ENCODE results near the gene CCR2. TPM values are rescaled to one million over a fixed set of nuclear protein-coding genes. Genes with fewer than 3 reads are reported as not detected.

CCR2 gene
- total RNA-seq, 1 donor from 2014 or later = not detected

DNA sequence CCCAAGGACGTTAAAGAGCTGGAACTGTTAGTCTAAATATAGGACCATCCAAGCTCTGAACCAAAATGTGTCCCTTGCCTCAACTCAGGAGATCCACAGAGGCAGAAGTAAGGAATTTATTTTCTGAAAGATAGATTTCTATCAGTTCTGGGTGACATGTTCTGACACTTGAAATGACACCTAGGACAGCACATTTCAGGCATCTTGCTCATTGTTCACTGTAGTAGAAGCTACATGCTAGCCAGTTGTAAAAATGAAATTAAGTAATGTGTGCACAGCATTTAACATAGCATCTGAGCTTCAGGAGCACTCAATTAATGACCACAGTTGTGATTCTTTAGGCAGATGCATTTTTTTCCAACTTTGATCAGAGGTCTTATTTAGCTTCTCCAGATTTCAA lies 567 bp downstream of the CCR2 start:
- Mint-ChIP-seq H3K9me3 (no peaks in the 10 kb centered on the region), H3K4me1 (no peaks in the 10 kb centered on the region), H3K4me3 (no peak overlapping the region), H3K27ac (no peak overlapping the region), H3K36me3 (no peaks in the 10 kb centered on the region), H3K27me3 (ENCODE audit: low read depth) (peaks cover 91% of the 10 kb centered on the region)
- DNase-seq (ENCODE audit: low spot score in 2 of 2, unreplicated experiment in 2 of 2) = no peak
- TF ChIP-seq, protein P1, sequence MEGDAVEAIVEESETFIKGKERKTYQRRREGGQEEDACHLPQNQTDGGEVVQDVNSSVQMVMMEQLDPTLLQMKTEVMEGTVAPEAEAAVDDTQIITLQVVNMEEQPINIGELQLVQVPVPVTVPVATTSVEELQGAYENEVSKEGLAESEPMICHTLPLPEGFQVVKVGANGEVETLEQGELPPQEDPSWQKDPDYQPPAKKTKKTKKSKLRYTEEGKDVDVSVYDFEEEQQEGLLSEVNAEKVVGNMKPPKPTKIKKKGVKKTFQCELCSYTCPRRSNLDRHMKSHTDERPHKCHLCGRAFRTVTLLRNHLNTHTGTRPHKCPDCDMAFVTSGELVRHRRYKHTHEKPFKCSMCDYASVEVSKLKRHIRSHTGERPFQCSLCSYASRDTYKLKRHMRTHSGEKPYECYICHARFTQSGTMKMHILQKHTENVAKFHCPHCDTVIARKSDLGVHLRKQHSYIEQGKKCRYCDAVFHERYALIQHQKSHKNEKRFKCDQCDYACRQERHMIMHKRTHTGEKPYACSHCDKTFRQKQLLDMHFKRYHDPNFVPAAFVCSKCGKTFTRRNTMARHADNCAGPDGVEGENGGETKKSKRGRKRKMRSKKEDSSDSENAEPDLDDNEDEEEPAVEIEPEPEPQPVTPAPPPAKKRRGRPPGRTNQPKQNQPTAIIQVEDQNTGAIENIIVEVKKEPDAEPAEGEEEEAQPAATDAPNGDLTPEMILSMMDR (IDR thresholded peaks at IDR 0.05; ENCODE audit: unreplicated experiment) = no peak

DNA sequence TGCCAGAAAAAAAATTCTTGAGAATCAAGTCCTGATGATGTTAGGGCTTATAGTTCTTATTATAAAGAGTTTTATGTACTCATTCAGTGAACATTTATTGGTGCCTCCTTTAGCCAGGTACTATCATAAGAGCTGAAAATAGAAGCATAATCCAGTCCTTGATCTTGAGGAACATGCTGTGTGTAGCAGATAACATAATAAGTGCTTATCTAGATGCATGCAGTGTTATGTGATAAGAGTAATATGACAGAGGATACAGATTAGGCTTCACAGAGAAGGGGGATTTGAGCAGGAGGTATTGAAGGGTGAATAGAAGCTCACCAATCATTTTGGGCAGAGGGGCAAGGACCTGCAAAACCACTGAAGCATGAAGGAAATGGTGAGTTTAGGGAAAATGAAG lies 1.1 kb downstream of the CCR2 start:
- H3K9me3 Mint-ChIP-seq = no peaks in the 10 kb centered on the region
- H3K27ac Mint-ChIP-seq = no peak overlapping the region
- no peaks in the 10 kb centered on the region for H3K4me1 Mint-ChIP-seq
- no peaks in the 10 kb centered on the region for H3K36me3 Mint-ChIP-seq
- DNase-seq (ENCODE audit: low spot score in 2 of 2, unreplicated experiment in 2 of 2) = no peak
- TF ChIP-seq, protein P1 (IDR thresholded peaks at IDR 0.05; ENCODE audit: unreplicated experiment) = no peak
- peaks cover 91% of the 10 kb centered on the region for H3K27me3 Mint-ChIP-seq (ENCODE audit: low read depth)
- no peak overlapping the region for H3K4me3 Mint-ChIP-seq

DNA sequence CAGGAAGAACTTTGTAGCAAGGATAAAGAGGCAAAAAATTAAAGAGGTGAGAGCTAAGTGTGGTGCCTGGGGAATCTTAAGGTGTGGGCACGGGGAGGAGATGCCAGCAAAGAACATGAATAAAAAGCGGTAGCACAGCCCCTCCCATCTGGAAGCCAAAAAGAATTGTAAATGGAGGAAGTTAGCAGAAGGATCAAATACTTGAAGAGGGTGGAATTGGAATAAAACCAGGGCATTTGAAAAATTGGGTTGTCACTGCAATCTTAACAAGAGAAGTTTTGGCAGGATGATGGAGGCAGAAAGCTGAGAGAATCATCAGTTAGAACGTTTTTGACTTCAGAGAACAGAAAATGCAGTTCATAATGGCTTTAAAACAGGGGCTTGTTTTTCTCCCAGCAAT lies 2.4 kb downstream of the CCR2 start:
- Mint-ChIP-seq H3K36me3 (no peaks in the 10 kb centered on the region), H3K27me3 (ENCODE audit: low read depth) (peaks cover 88% of the 10 kb centered on the region)
- TF ChIP-seq, protein P1 (IDR thresholded peaks at IDR 0.05; ENCODE audit: unreplicated experiment) = no peak

DNA sequence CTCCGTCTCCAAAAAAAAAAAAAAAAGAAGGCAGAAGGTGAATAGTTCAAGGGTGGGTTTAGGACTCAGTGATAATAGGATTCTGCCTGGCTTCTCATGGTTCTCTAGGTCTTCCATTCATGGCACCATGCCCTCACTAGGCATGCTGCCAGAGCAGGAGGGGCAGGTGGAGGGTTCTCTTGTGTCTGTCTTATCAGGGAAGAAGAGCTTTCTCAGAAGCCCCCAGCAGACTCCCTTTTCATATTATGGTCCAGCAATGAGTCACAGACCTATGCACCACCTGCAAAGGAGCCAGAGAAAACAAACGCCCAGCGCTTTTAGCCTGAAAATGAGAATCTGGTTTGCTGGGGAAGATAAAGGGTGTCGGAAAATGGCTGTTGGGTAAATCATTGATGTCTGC lies 3.0 kb downstream of the CCR2 start:
- no peaks in the 10 kb centered on the region for H3K4me1 Mint-ChIP-seq
- H3K27ac Mint-ChIP-seq = no peak overlapping the region
- H3K27me3 Mint-ChIP-seq (ENCODE audit: low read depth) = peaks cover 83% of the 10 kb centered on the region
- H3K4me3 Mint-ChIP-seq = no peak overlapping the region
- TF ChIP-seq, protein P1 (IDR thresholded peaks at IDR 0.05; ENCODE audit: unreplicated experiment) = no peak
- no peak for DNase-seq (ENCODE audit: low spot score in 2 of 2, unreplicated experiment in 2 of 2)
- no peaks in the 10 kb centered on the region for H3K36me3 Mint-ChIP-seq
- H3K9me3 Mint-ChIP-seq = no peaks in the 10 kb centered on the region

More for the DNA sequence above, 2.4 kb downstream of the CCR2 start:
- Mint-ChIP-seq H3K4me1 (no peaks in the 10 kb centered on the region), H3K4me3 (no peak overlapping the region), H3K27ac (no peak overlapping the region), H3K9me3 (no peaks in the 10 kb centered on the region)
- no peak for DNase-seq (ENCODE audit: low spot score in 2 of 2, unreplicated experiment in 2 of 2)

DNA sequence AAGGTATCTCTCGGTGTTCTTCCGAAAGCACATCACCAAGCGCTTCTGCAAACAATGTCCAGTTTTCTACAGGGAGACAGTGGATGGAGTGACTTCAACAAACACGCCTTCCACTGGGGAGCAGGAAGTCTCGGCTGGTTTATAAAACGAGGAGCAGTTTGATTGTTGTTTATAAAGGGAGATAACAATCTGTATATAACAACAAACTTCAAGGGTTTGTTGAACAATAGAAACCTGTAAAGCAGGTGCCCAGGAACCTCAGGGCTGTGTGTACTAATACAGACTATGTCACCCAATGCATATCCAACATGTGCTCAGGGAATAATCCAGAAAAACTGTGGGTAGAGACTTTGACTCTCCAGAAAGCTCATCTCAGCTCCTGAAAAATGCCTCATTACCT lies 4.6 kb downstream of the CCR2 start:
- no peaks in the 10 kb centered on the region for H3K9me3 Mint-ChIP-seq
- no peak overlapping the region for H3K27ac Mint-ChIP-seq
- DNase-seq (ENCODE audit: low spot score in 2 of 2, unreplicated experiment in 2 of 2) = no peak
- H3K27me3 Mint-ChIP-seq (ENCODE audit: low read depth) = peaks cover 70% of the 10 kb centered on the region
- H3K4me3 Mint-ChIP-seq = no peak overlapping the region
- no peaks in the 10 kb centered on the region for H3K4me1 Mint-ChIP-seq
- TF ChIP-seq, protein P1 (IDR thresholded peaks at IDR 0.05; ENCODE audit: unreplicated experiment) = no peak
- H3K36me3 Mint-ChIP-seq = no peaks in the 10 kb centered on the region
